ENCODE measurements around the gene CCR2. TPM values are rescaled to one million over a fixed set of nuclear protein-coding genes. Genes with fewer than 3 reads are reported as not detected.

CCR2 gene
- total and polyA plus RNA-seq, 2 experiments from 2014 or later = not detected

DNA sequence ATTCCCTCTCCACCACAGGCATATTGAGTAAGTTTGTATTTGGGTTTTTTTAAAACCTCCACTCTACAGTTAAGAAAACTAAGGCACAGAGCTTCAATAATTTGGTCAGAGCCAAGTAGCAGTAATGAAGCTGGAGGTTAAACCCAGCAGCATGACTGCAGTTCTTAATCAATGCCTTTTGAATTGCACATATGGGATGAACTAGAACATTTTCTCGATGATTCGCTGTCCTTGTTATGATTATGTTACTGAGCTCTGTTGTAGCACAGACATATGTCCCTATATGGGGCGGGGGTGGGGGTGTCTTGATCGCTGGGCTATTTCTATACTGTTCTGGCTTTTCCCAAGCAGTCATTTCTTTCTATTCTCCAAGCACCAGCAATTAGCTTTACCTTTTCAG is 15.2 kb downstream of the CCR2 start:
- H3K9me3 ChIP-seq (ENCODE audit: low read depth) = no peaks in the 10 kb centered on the region
- no peak overlapping the region for H3K4me2 ChIP-seq (ENCODE audit: unreplicated experiment)
- in situ Hi-C loops (cut with MboI) = loop anchor here (10.0 to 25.0 kb wide), 3 partner anchors 284 to 607 kb away; partner anchors contain the start of gene CXCR6
- no peak for DNase-seq
- no peak overlapping the region for H2AFZ ChIP-seq
- H3K9ac ChIP-seq = no peak overlapping the region
- H3K36me3 ChIP-seq (ENCODE audit: low read depth) = no peaks in the 10 kb centered on the region
- H3K4me1 ChIP-seq (ENCODE audit: insufficient read depth) = no peaks in the 10 kb centered on the region
- H3K27ac ChIP-seq = no peak overlapping the region
- no peaks in the 10 kb centered on the region for H3F3A ChIP-seq (ENCODE audit: insufficient read depth)
- WGBS, 2 experiments (ENCODE audit: low coverage in 1 of 2, low lambda C conversion rate in 2 of 2, missing lambda C conversion rate in 2 of 2) = 32% methylated on average over 4 of the region's 4 CpGs
- H4K20me1 ChIP-seq (ENCODE audit: insufficient read depth) = no peaks in the 10 kb centered on the region
- TF ChIP-seq EZH2 (IDR thresholded peaks at IDR 0.05; ENCODE audit: insufficient read depth, poor library complexity, severe bottlenecking) (no peak), EZH2phosphoT487 (IDR thresholded peaks at IDR 0.05; ENCODE audit: insufficient read depth, low read depth) (no peak)
- H3K9me2 ChIP-seq (ENCODE audit: insufficient read depth) = no peaks in the 10 kb centered on the region
- H3K4me3 ChIP-seq = no peak overlapping the region
- H3K79me2 ChIP-seq (ENCODE audit: insufficient read depth) = no peaks in the 10 kb centered on the region
- peaks cover 82% of the 10 kb centered on the region for H3K27me3 ChIP-seq (replicated peaks; ENCODE audit: insufficient read depth)

DNA sequence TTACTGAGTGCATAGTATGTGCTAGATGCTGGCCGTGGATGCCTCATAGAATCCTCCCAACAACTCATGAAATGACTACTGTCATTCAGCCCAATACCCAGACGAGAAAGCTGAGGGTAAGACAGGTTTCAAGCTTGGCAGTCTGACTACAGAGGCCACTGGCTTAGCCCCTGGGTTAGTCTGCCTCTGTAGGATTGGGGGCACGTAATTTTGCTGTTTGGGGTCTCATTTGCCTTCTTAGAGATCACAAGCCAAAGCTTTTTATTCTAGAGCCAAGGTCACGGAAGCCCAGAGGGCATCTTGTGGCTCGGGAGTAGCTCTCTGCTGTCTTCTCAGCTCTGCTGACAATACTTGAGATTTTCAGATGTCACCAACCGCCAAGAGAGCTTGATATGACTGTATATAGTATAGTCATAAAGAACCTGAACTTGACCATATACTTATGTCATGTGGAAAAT is 15.8 kb downstream of the CCR2 start:
- no peak for TF ChIP-seq EZH2phosphoT487 (IDR thresholded peaks at IDR 0.05; ENCODE audit: insufficient read depth, low read depth)
- no peak for TF ChIP-seq EZH2 (IDR thresholded peaks at IDR 0.05; ENCODE audit: insufficient read depth, poor library complexity, severe bottlenecking)

DNA sequence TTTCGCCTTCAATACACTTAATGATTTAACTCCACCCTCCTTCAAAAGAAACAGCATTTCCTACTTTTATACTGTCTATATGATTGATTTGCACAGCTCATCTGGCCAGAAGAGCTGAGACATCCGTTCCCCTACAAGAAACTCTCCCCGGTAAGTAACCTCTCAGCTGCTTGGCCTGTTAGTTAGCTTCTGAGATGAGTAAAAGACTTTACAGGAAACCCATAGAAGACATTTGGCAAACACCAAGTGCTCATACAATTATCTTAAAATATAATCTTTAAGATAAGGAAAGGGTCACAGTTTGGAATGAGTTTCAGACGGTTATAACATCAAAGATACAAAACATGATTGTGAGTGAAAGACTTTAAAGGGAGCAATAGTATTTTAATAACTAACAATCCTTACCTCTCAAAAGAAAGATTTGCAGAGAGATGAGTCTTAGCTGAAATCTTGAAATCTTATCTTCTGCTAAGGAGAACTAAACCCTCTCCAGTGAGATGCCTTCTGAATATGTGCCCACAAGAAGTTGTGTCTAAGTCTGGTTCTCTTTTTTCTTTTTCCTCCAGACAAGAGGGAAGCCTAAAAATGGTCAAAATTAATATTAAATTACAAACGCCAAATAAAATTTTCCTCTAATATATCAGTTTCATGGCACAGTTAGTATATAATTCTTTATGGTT is 17.1 kb downstream of the CCR2 start, which contains the start of gene CCR5:
CCR5 (plus strand) TSS at position 108 of the 680 bp plus-strand sequence. CDS start 1,957 bp downstream, outside the sequence.
- WGBS, 2 experiments (ENCODE audit: low coverage in 1 of 2, low lambda C conversion rate in 2 of 2, missing lambda C conversion rate in 2 of 2) = 77 to 78% methylated on average over 5 of the region's 5 CpGs
- Histone ChIP-seq H3K27me3 (replicated peaks; ENCODE audit: insufficient read depth) (peaks cover 85% of the 10 kb centered on the region), H2AFZ (no peak within 1 kb of the TSS), H3K9me3 (ENCODE audit: low read depth) (no peaks in the 10 kb centered on the region), H3F3A (ENCODE audit: insufficient read depth) (no peaks in the 10 kb centered on the region), H3K9me2 (ENCODE audit: insufficient read depth) (no peaks in the 10 kb centered on the region), H3K36me3 (ENCODE audit: low read depth) (no peaks in the 10 kb centered on the region), H3K79me2 (ENCODE audit: insufficient read depth) (no peaks in the 10 kb centered on the region), H3K4me2 (ENCODE audit: unreplicated experiment) (no peak within 1 kb of the TSS), H4K20me1 (ENCODE audit: insufficient read depth) (no peaks in the 10 kb centered on the region), H3K4me1 (ENCODE audit: insufficient read depth) (no peaks in the 10 kb centered on the region), H3K27ac (no peak within 1 kb of the TSS), H3K9ac (no peak within 1 kb of the TSS), H3K4me3 (no peak within 1 kb of the TSS)
- TF ChIP-seq EZH2 (IDR thresholded peaks at IDR 0.05; ENCODE audit: insufficient read depth, poor library complexity, severe bottlenecking) = no peak
- no peak for TF ChIP-seq EZH2phosphoT487 (IDR thresholded peaks at IDR 0.05; ENCODE audit: insufficient read depth, low read depth)
- no peak for DNase-seq
- in situ Hi-C loops (cut with MboI) = loop anchor here (25.0 kb wide), 2 partner anchors 434 to 609 kb away; partner anchors contain the start of gene CXCR6

More for the DNA sequence above, 15.8 kb downstream of the CCR2 start:
- Histone ChIP-seq H3K27me3 (replicated peaks; ENCODE audit: insufficient read depth) (peaks cover 85% of the 10 kb centered on the region), H4K20me1 (ENCODE audit: insufficient read depth) (no peaks in the 10 kb centered on the region), H3F3A (ENCODE audit: insufficient read depth) (no peaks in the 10 kb centered on the region), H3K9me3 (ENCODE audit: low read depth) (no peaks in the 10 kb centered on the region), H3K9ac (no peak overlapping the region), H3K27ac (no peak overlapping the region), H3K79me2 (ENCODE audit: insufficient read depth) (no peaks in the 10 kb centered on the region), H3K4me3 (no peak overlapping the region), H3K9me2 (ENCODE audit: insufficient read depth) (no peaks in the 10 kb centered on the region), H3K4me1 (ENCODE audit: insufficient read depth) (no peaks in the 10 kb centered on the region), H3K4me2 (ENCODE audit: unreplicated experiment) (no peak overlapping the region), H2AFZ (no peak overlapping the region), H3K36me3 (ENCODE audit: low read depth) (no peaks in the 10 kb centered on the region)
- WGBS, 2 experiments (ENCODE audit: low coverage in 1 of 2, low lambda C conversion rate in 2 of 2, missing lambda C conversion rate in 2 of 2) = 51% methylated on average over 6 of the region's 6 CpGs
- DNase-seq = no peak
- in situ Hi-C loops (cut with MboI) = loop anchor here (10.0 to 25.0 kb wide), 3 partner anchors 285 to 607 kb away; partner anchors contain the start of gene CXCR6

DNA sequence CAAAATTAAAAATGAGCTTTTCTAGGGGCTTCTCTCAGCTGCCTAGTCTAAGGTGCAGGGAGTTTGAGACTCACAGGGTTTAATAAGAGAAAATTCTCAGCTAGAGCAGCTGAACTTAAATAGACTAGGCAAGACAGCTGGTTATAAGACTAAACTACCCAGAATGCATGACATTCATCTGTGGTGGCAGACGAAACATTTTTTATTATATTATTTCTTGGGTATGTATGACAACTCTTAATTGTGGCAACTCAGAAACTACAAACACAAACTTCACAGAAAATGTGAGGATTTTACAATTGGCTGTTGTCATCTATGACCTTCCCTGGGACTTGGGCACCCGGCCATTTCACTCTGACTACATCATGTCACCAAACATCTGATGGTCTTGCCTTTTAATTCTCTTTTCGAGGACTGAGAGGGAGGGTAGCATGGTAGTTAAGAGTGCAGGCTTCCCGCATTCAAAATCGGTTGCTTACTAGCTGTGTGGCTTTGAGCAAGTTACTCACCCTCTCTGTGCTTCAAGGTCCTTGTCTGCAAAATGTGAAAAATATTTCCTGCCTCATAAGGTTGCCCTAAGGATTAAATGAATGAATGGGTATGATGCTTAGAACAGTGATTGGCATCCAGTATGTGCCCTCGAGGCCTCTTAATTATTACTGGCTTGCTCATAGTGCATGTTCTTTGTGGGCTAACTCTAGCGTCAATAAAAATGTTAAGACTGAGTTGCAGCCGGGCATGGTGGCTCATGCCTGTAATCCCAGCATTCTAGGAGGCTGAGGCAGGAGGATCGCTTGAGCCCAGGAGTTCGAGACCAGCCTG is 17.8 kb downstream of the CCR2 start:
- no peak for DNase-seq
- H2AFZ ChIP-seq = no peak overlapping the region
- no peaks in the 10 kb centered on the region for H3K4me1 ChIP-seq (ENCODE audit: insufficient read depth)
- 56 to 59% methylated on average over 10 of the region's 10 CpGs for WGBS, 2 experiments (ENCODE audit: low coverage in 1 of 2, low lambda C conversion rate in 2 of 2, missing lambda C conversion rate in 2 of 2)
- H3K9ac ChIP-seq = no peak overlapping the region
- no peaks in the 10 kb centered on the region for H3K9me2 ChIP-seq (ENCODE audit: insufficient read depth)
- no peaks in the 10 kb centered on the region for H3F3A ChIP-seq (ENCODE audit: insufficient read depth)
- H3K27me3 ChIP-seq (replicated peaks; ENCODE audit: insufficient read depth) = peaks cover 84% of the 10 kb centered on the region
- in situ Hi-C loops (cut with MboI) = loop anchor here (25.0 kb wide), 2 partner anchors 434 to 609 kb away; partner anchors contain the start of gene CXCR6
- H3K79me2 ChIP-seq (ENCODE audit: insufficient read depth) = no peaks in the 10 kb centered on the region
- no peak overlapping the region for H3K4me2 ChIP-seq (ENCODE audit: unreplicated experiment)
- no peak overlapping the region for H3K27ac ChIP-seq
- H3K9me3 ChIP-seq (ENCODE audit: low read depth) = no peaks in the 10 kb centered on the region
- no peak overlapping the region for H3K4me3 ChIP-seq
- TF ChIP-seq EZH2 (IDR thresholded peaks at IDR 0.05; ENCODE audit: insufficient read depth, poor library complexity, severe bottlenecking) (no peak), EZH2phosphoT487 (IDR thresholded peaks at IDR 0.05; ENCODE audit: insufficient read depth, low read depth) (no peak)
- H4K20me1 ChIP-seq (ENCODE audit: insufficient read depth) = no peaks in the 10 kb centered on the region
- H3K36me3 ChIP-seq (ENCODE audit: low read depth) = no peaks in the 10 kb centered on the region
